GM19468 (cell line): ENCODE measurements around the gene SLCO3A1.
"Not testable (repeated sequence)": the region's sequence is repeated elsewhere in the genome, so short reads cannot be mapped to it uniquely, and the experiment has no call there.

Source experiments
- ATAC-seq: cut with Tn5 transposase; IDR thresholded peaks from one replicate; pipeline ENCODE4 v1.9.1; 2021; ENCODE audit warnings: mild to moderate bottlenecking, moderate library complexity, moderate number of reproducible peaks; ENCODE audit not compliant: unreplicated experiment; ENCODE audit errors: extremely low read depth

SLCO3A1 gene

GRCh38 chr15:92165001-92165346 is 311.5 kb downstream of the SLCO3A1 start:
- no peak for ATAC-seq

- ATAC-seq = no peak
Observed at GRCh38 chr15:92166029-92166428, 312.5 kb downstream of the SLCO3A1 start.

DNA sequence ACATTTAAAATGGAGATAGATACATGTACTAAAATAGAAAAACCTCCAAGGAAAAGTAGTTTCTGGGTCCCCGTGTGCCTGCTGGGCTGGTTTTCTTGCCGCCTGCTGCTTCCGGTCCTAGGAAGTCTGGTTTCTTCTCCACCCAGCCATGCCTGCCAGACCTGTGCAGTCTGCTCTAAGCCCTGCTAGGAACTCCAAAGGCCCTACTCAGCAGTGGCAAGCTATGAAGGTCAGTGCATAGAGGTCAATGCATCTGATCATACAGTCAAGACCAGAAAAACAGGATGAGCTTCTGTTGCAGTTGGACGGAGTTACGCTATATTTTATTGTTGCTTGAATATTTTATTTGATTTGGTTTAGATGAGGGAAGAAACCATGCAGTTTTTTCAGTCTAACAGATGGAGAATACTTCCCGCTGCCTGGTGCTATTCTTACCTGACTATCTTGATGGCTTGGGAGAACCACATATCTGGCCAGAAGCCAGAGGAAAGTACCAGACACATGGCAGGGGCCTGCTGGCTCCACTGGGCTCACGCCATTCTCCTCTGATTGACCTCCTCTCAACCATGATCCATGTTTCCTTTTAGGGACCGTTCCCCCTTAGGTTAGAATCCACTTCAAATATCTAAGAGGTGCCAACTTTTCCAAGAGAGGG is 313.4 kb downstream of the SLCO3A1 start:
- no peak for ATAC-seq

- ATAC-seq = no peak
Observed at GRCh38 chr15:92167451-92167850, 313.9 kb downstream of the SLCO3A1 start.

- no peak for ATAC-seq
Observed at GRCh38 chr15:92168066-92168683, 314.7 kb downstream of the SLCO3A1 start.

GRCh38 chr15:92170897-92171296 is 317.4 kb downstream of the SLCO3A1 start:
- ATAC-seq = no peak

- ATAC-seq = no peak
Observed at GRCh38 chr15:92178911-92179310, 325.4 kb downstream of the SLCO3A1 start.

DNA sequence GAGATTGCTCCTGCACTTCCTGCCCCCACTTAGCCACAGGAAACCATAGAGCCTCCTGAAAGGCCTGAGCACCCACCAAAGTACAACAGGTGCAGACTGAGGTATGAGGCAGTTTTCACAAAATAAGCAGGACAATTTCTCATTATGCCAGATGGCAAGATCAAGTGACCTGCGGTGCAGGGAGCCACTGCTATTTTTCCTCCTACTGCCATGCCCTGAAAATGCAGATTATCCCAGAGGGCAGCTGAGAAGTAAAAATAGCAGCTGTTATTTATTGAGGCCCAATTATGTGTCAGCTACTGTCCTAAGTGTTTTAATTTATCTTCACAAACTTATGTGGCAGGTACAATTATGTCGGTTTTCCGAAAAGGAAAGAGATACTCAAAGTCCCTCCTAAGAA is 330.6 kb downstream of the SLCO3A1 start:
- ATAC-seq = no peak

GRCh38 chr15:92184679-92185230 is 331.2 kb downstream of the SLCO3A1 start:
- no peak for ATAC-seq

DNA sequence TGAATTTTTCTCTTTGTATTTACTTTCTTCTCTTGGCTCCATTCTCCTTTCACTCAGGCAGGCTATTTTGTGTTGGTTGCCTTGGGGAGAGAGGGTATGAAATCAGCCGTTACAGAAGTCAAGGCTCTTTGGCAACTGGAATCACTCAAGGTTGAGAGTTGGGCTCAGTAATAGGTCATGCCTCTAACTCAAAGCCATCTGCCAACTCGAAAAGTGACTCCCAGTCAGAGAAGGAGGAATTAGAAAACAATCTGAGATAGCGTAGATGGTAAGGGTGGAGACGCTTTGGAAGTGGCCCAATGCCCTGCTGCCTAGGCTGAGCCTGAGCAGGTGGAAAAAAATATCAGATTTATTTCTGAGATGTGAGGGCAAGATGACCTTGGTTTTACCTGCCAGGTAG is 334.5 kb downstream of the SLCO3A1 start:
- no peak for ATAC-seq

GRCh38 chr15:92189166-92189565 is 335.7 kb downstream of the SLCO3A1 start:
- ATAC-seq = no peak

DNA sequence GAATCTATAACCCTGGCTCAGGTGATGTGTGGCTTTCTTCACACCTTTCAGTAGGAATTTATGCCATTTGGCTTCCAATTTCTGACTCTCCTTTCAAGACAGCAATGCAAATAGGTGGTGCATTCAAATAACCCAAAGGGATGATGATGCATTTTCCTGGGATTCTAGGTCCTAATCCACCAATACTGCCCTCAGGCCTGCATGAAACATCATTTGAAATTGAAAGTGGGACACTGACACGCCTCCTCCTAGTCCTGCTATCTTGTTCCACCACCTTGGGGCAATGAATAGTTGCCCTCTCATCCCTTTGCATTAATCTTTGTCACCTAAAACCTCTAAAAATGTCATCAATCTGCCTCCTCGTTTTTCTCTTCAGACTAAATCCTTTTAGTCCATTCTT is 341.7 kb downstream of the SLCO3A1 start:
- ATAC-seq = no peak

DNA sequence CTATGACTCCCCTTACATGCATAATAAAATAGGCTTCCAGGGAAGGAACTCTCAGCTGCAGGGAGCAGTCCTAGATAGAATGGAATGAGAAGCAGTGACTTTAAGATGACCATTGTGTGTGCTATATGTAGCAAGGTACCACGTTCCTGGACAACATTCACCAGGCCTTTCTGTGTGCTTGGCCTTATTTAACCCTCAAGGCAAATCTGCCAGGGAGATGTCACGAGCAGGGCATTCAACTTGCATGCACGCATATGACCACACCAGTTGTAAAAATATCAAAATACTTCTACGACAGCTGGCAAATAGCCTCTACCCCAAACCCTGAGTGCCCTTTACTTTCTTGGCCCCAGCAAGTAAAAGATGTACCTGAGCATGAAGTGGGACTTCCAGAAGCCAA is 342.8 kb downstream of the SLCO3A1 start:
- no peak for ATAC-seq

- ATAC-seq = no peak
Observed at GRCh38 chr15:92197746-92198145, 344.2 kb downstream of the SLCO3A1 start.

DNA sequence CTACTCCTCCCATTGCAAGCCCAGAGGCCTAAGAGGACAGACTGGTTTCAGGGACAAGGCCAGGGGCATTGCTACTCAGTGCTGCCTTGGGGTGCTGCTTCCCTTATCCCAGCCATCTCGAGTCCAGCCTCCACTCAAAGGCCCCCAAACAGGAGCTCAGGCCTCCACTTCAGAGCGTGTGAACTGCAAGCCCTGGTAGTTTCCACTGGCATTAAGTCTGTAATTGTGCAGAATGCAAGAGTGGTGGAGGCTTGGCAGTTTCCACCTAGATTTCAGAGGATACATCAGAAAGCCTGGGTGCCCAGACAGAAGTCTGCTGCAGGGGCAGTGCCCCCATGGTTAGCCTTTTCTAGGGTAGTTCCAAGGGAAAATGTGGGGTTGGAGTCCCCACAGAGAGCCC is 347.4 kb downstream of the SLCO3A1 start:
- no peak for ATAC-seq

DNA sequence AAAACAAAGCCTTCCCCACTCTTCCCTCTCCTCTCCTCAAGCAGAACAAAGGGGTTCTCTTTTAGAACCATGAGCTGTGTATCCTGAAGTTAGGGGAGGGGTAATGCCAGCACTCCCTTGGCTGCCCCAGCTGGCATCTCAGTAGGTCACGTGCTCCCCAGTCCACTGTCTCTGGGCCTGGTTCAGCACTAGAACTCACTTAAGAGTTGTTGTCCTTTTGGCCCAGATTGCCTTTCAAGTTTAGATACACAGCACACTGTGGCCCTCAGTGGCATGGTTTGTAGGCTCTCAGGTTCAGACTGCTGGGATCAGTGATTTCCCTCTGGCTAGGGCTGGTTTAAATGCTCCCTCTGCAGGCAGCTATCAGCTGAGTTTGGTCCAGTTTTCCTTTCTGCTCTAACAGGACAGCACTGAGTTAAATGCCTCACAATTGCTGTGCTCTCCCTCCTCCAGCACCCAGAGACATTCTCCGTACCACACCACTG is 351.8 kb downstream of the SLCO3A1 start:
- no peak for ATAC-seq

GRCh38 chr15:92207601-92208000 is 354.1 kb downstream of the SLCO3A1 start:
- not testable (repeated sequence) for ATAC-seq
